Vagina (tissue), 2 donors: Measurements from ENCODE around the gene ADAMTS14. TPM values are rescaled to one million over a fixed set of nuclear protein-coding genes. Genes with fewer than 3 reads are reported as not detected.
A peak's percentile ranks its signal among the peaks of the same experiment; 100 is the strongest.
"Not testable (repeated sequence)": the region's sequence is repeated elsewhere in the genome, so short reads cannot be mapped to it uniquely, and the experiment has no call there.

ENCODE experiments used
- DNase-seq, 2 donors: peaks; one replicate each; pipeline ENCODE4 v3.0.0-alpha.2; 2017; ENCODE audit errors: extremely low spot score in 2 of 2
- H3K27ac ChIP-seq: fragments of 200-600 bp; sonication (generic); one replicate; pipeline ENCODE4 v1.5.1; 2019
- H3K27me3 ChIP-seq: fragments of 200-600 bp; sonication (generic); one replicate; pipeline ENCODE4 v1.5.1; 2019
- H3K36me3 ChIP-seq, 2 donors: fragments of 200-600 bp; sonication (generic); one replicate each; pipeline ENCODE4 v1.5.1; 2017 to 2019
- H3K4me1 ChIP-seq: fragments of 200-600 bp; sonication (generic); one replicate; pipeline ENCODE4 v1.5.1; 2019
- H3K4me3 ChIP-seq, 2 donors: fragments of 200-600 bp; sonication (generic); 1 replicate in 1 of 2; 2 replicates in 1 of 2; pipeline ENCODE4 v1.5.1; 2016 to 2019
- H3K9me3 ChIP-seq: fragments of 200-600 bp; sonication (generic); one replicate; pipeline ENCODE4 v1.5.1; 2019
- CTCF ChIP-seq, 3 experiments: fragments of 450-650 bp in 2 of 3; fragments of 200-600 bp in 1 of 3; sonication (generic) in 1 of 3; IDR thresholded peaks; one replicate each; pipeline ENCODE4 v1.5.1; 2017 to 2019; ENCODE audit warnings: antibody characterized with exemption in 3 of 3, mild to moderate bottlenecking in 2 of 3, moderate library complexity in 2 of 3
- POLR2A ChIP-seq, 2 donors: fragments of 450-650 bp; IDR thresholded peaks; one replicate each; pipeline ENCODE4 v1.6.1; 2017; ENCODE audit warnings: antibody characterized with exemption in 2 of 2, mild to moderate bottlenecking in 2 of 2, moderate library complexity in 2 of 2
- POLR2AphosphoS5 ChIP-seq, 2 donors: sonication (generic); formaldehyde crosslinking; IDR thresholded peaks; one replicate each; pipeline ENCODE4 v1.9.0; 2017; ENCODE audit warnings: antibody characterized with exemption in 2 of 2, mild to moderate bottlenecking in 2 of 2, low read depth in 1 of 2; ENCODE audit not compliant: insufficient read depth in 1 of 2
- intact Hi-C: fragments of 100-400 bp; cut with DNase I; formaldehyde crosslinking; loops from one replicate; pipeline ENCODE4 v1.15.1; 2023
- total RNA-seq: library from RNA; depleted of rRNA; stranded (reverse); fragments of >200 nt; gene quantifications from one replicate; pipeline ENCODE4 v1.2.3, GENCODE V29; 2016

The ADAMTS14 gene
- total RNA-seq, 1 donor from 2014 or later = not detected

- intact Hi-C loops = no loop called here
Observed at GRCh38 chr10:70659306-70659705, 13.0 kb upstream of the ADAMTS14 start.

GRCh38 chr10:70660722-70661121 is 11.6 kb upstream of the ADAMTS14 start:
- Histone ChIP-seq H3K27me3 (no peaks in the 10 kb centered on the region), H3K9me3 (no peaks in the 10 kb centered on the region), H3K4me1 (peaks cover 29% of the 10 kb centered on the region), H3K27ac (no peak overlapping the region), H3K4me3 (no peak overlapping the region), H3K36me3 (no peaks in the 10 kb centered on the region)
- intact Hi-C loops = no loop called here
- TF ChIP-seq CTCF (IDR thresholded peaks at IDR 0.05) (no peak), POLR2AphosphoS5 (IDR thresholded peaks at IDR 0.05; ENCODE audit: insufficient read depth in 1 of 2, low read depth in 1 of 2) (no peak)
- DNase-seq = no peak

More at GRCh38 chr10:70659306-70659705, 13.0 kb upstream of the ADAMTS14 start:
- no peak overlapping the region for H3K27ac ChIP-seq
- TF ChIP-seq POLR2A (IDR thresholded peaks at IDR 0.05) (no peak), CTCF (IDR thresholded peaks at IDR 0.05) (no peak), POLR2AphosphoS5 (IDR thresholded peaks at IDR 0.05; ENCODE audit: insufficient read depth in 1 of 2, low read depth in 1 of 2) (no peak)
- H3K9me3 ChIP-seq = no peaks in the 10 kb centered on the region
- no peak for DNase-seq
- H3K4me3 ChIP-seq = no peak overlapping the region
- H3K4me1 ChIP-seq = peaks cover 22% of the 10 kb centered on the region
- no peaks in the 10 kb centered on the region for H3K27me3 ChIP-seq
- H3K36me3 ChIP-seq = no peaks in the 10 kb centered on the region

- DNase-seq = no peak
- H3K4me3 ChIP-seq = no peak overlapping the region
- no peak for TF ChIP-seq POLR2A (IDR thresholded peaks at IDR 0.05)
- H3K27me3 ChIP-seq = no peaks in the 10 kb centered on the region
- intact Hi-C loops = no loop called here
- H3K27ac ChIP-seq = peak overlapping the region; percentile 62
- H3K9me3 ChIP-seq = no peaks in the 10 kb centered on the region
- no peaks in the 10 kb centered on the region for H3K36me3 ChIP-seq
- H3K4me1 ChIP-seq = peaks cover 29% of the 10 kb centered on the region
Observed at GRCh38 chr10:70661623-70662361, 10.5 kb upstream of the ADAMTS14 start.

- Histone ChIP-seq H3K27me3 (no peaks in the 10 kb centered on the region), H3K27ac (peak overlapping the region; percentile 62), H3K36me3 (no peaks in the 10 kb centered on the region), H3K9me3 (no peaks in the 10 kb centered on the region), H3K4me1 (peaks cover 29% of the 10 kb centered on the region), H3K4me3 (no peak overlapping the region)
- TF ChIP-seq POLR2A (IDR thresholded peaks at IDR 0.05) (no peak), POLR2AphosphoS5 (IDR thresholded peaks at IDR 0.05; ENCODE audit: insufficient read depth in 1 of 2, low read depth in 1 of 2) (no peak), CTCF (IDR thresholded peaks at IDR 0.05) (no peak)
- intact Hi-C loops = no loop called here
- DNase-seq = no peak
Observed at GRCh38 chr10:70662362-70663220, 9.7 kb upstream of the ADAMTS14 start.

- intact Hi-C loops, DNase-seq, H3K36me3 ChIP-seq, H3K27me3 ChIP-seq, H3K9me3 ChIP-seq, H3K4me3 ChIP-seq: not testable (repeated sequence)
- Histone ChIP-seq H3K4me1 (peaks cover 29% of the 10 kb centered on the region), H3K27ac (peak overlapping the region; percentile 36)
Observed at GRCh38 chr10:70663458-70664409, 8.6 kb upstream of the ADAMTS14 start.
